Panc1 (cell line): Measurements from ENCODE around the gene RIC8A. TPM values are rescaled to one million over a fixed set of nuclear protein-coding genes. Genes with fewer than 3 reads are reported as not detected.

Source experiments
- ATAC-seq: fragments of 200-7000 bp; cut with Tn5 transposase; 2 replicates; pipeline ENCODE4 v1.9.1; 2020; ENCODE audit warnings: mild to moderate bottlenecking, moderate library complexity
- BruUV-seq: library from RNA; stranded (reverse); fragments of 400-500 nt; replicated peaks from 2 replicates; lab custom pipeline; 2021; lab: Mats Ljungman, UMichigan
- CTCF ChIA-PET: fragments of 300-600 bp; sonication (Branson Sonifier 250); formaldehyde crosslinking; loops from one replicate; lab custom pipeline; 2022; ENCODE audit warnings: antibody characterized with exemption; lab: Charles Lee
- POLR2A ChIA-PET: fragments of 300-600 bp; sonication (Branson Sonifier 250); formaldehyde crosslinking; loops from one replicate; lab custom pipeline; 2022; ENCODE audit warnings: antibody characterized with exemption; lab: Charles Lee
- DNase-seq: peaks from one replicate; pipeline ENCODE4 v3.0.0-alpha.2; 2010; ENCODE audit warnings: low read depth, low spot score
- H3K27ac ChIP-seq: 2 replicates; pipeline ENCODE4 v1.5.1; 2011; ENCODE audit warnings: mild to moderate bottlenecking, low read length, inconsistent platforms
- H3K27me3 ChIP-seq: fragments of 200-500 bp; sonication (Bioruptor generic); 2 replicates; pipeline ENCODE4 v1.6.0; 2014; ENCODE audit warnings: low read length, inconsistent platforms; ENCODE audit not compliant: control insufficient read depth, insufficient read depth
- H3K36me3 ChIP-seq: fragments of 200-500 bp; sonication (Bioruptor generic); 2 replicates; pipeline ENCODE4 v1.5.1; 2014; ENCODE audit warnings: inconsistent platforms, mild to moderate bottlenecking, low read length, moderate library complexity; ENCODE audit not compliant: control insufficient read depth, insufficient read depth
- H3K4me1 ChIP-seq: 2 replicates; pipeline ENCODE4 v1.5.1; 2011; ENCODE audit warnings: inconsistent platforms, mild to moderate bottlenecking, low read length, moderate library complexity; ENCODE audit not compliant: control insufficient read depth, insufficient read depth
- H3K4me3 ChIP-seq, 2 experiments: 2 replicates each; pipeline ENCODE4 v1.5.1; 2011 to 2012; ENCODE audit warnings: low read depth in 2 of 2, low read length in 2 of 2, mild to moderate bottlenecking in 2 of 2, inconsistent platforms in 1 of 2, moderate library complexity in 1 of 2
- H3K9me3 ChIP-seq: fragments of 200-500 bp; sonication (Bioruptor generic); 2 replicates; pipeline ENCODE4 v1.5.1; 2014; ENCODE audit warnings: low read depth, mild to moderate bottlenecking, inconsistent platforms, low read length, moderate library complexity; ENCODE audit not compliant: control insufficient read depth, insufficient read depth
- CTCF ChIP-seq: fragments of 450-650 bp; IDR thresholded peaks from 2 replicates; pipeline ENCODE4 v1.5.1; 2017; ENCODE audit warnings: mild to moderate bottlenecking
- POLR2AphosphoS5 ChIP-seq: IDR thresholded peaks from 2 replicates; pipeline ENCODE4 v1.6.1; 2012; ENCODE audit warnings: mild to moderate bottlenecking, low read depth, low read length, moderate library complexity
- REST ChIP-seq, 2 experiments: IDR thresholded peaks; 2 replicates each; pipeline ENCODE4 v1.6.1; 2011 to 2012; ENCODE audit warnings: low read depth in 2 of 2, control low read depth in 1 of 2, low read length in 1 of 2, mild to moderate bottlenecking in 1 of 2, moderate library complexity in 1 of 2; ENCODE audit not compliant: insufficient read depth in 1 of 2
- SIN3A ChIP-seq: IDR thresholded peaks from 2 replicates; pipeline ENCODE4 v1.6.1; 2012; ENCODE audit warnings: low read depth, mild to moderate bottlenecking, low read length, moderate library complexity, borderline replicate concordance; ENCODE audit not compliant: insufficient read depth
- TCF7L2 ChIP-seq: IDR thresholded peaks from 2 replicates; pipeline ENCODE4 v1.6.1; 2011; ENCODE audit warnings: mild to moderate bottlenecking, low read depth, low read length, inconsistent platforms
- in situ Hi-C: cut with HindIII; loops from 2 replicates; pipeline ENCODE4 v1.10.0; 2016; ENCODE audit warnings: low sequenced_read_pairs, low pct_unique_long_range_greater_than_20kb
- intact Hi-C: fragments of 100-400 bp; cut with micrococcal nuclease; formaldehyde crosslinking; loops from one replicate; pipeline ENCODE4 v1.10.0; 2022; ENCODE audit not compliant: unreplicated experiment
- total RNA-seq: library from RNA; stranded (reverse); gene quantifications from one replicate; pipeline ENCODE4 v1.2.1, GENCODE V29; 2021; ENCODE audit not compliant: unreplicated experiment

Gene RIC8A
- total RNA-seq, 1 experiment from 2014 or later: 264 TPM

- Histone ChIP-seq H3K36me3 (peaks cover 30% of the 10 kb centered on the region), H3K4me1 (no peaks in the 10 kb centered on the region), H3K27me3 (no peaks in the 10 kb centered on the region), H3K27ac (no peak overlapping the region), H3K9me3 (no peaks in the 10 kb centered on the region), H3K4me3 (no peak overlapping the region)
- DNase-seq (no peak), ATAC-seq (peak; percentile 9; the same call in 1 of the 2 replicates)
- POLR2A ChIA-PET: no interaction called here
- in situ Hi-C loops (no loop called here), intact Hi-C loops (no loop called here)
- BruUV-seq: no TSS peak
- TF ChIP-seq TCF7L2 (no peak), REST (IDR thresholded peaks at IDR 0.05; ENCODE audit: insufficient read depth in 1 of 2, low read depth in 2 of 2, low read length in 1 of 2) (no peak), CTCF (no peak), SIN3A (no peak), POLR2AphosphoS5 (peak; percentile 63)
- CTCF ChIA-PET: interaction anchor here (0.6 kb wide), 1 partner anchor 52 kb away, joined by 4 read pairs; no protein-coding TSS in a partner anchor
These were observed 45.8 kb downstream of the RIC8A start for GRCh38 chr11:253160-253885.

GRCh38 chr11:253886-254270 is 46.4 kb downstream of the RIC8A start:
- no peak for TF ChIP-seq POLR2AphosphoS5
- no peak for TF ChIP-seq TCF7L2
- TF ChIP-seq CTCF: no peak
- no peak for TF ChIP-seq SIN3A
- in situ Hi-C loops (no loop called here), intact Hi-C loops (no loop called here)
- DNase-seq (no peak), ATAC-seq (0 out of 2 replicates have a peak, but pooled peaks have one; percentile 6)
- H3K27ac ChIP-seq: no peak overlapping the region
- no peaks in the 10 kb centered on the region for H3K27me3 ChIP-seq
- ChIA-PET CTCF (no interaction called here), POLR2A (no interaction called here)
- no peaks in the 10 kb centered on the region for H3K4me1 ChIP-seq
- no peak overlapping the region for H3K4me3 ChIP-seq
- peaks cover 27% of the 10 kb centered on the region for H3K36me3 ChIP-seq
- no peaks in the 10 kb centered on the region for H3K9me3 ChIP-seq
- BruUV-seq: no TSS peak
